GM12891 (cell line): Measurements from ENCODE around the gene SMARCA4.
A peak's percentile ranks its signal among the peaks of the same experiment; 100 is the strongest.

Source experiments
- DNase-seq: peaks from one replicate; pipeline ENCODE4 v3.0.0; 2011; ENCODE audit warnings: low spot score; ENCODE audit not compliant: insufficient read length
- FAIRE-seq: peaks from 2 replicates; lab custom pipeline; 2011; peaks lifted over from hg19 to GRCh38; lab: Jason Lieb, UNC
- PAX5 ChIP-seq: IDR thresholded peaks from 2 replicates; pipeline ENCODE4 v1.6.1; 2011; ENCODE audit warnings: low read length, moderate library complexity, mild to moderate bottlenecking; ENCODE audit not compliant: insufficient read depth, severe bottlenecking
- POLR2A ChIP-seq: IDR thresholded peaks from 2 replicates; pipeline ENCODE4 v1.6.1; 2011; ENCODE audit warnings: low read depth, low read length, control low read depth
- POLR2AphosphoS5 ChIP-seq: IDR thresholded peaks from 2 replicates; pipeline ENCODE4 v1.6.1; 2011; ENCODE audit warnings: low read depth, low read length, control low read depth
- POU2F2 ChIP-seq: IDR thresholded peaks from 2 replicates; pipeline ENCODE4 v1.6.1; 2011; ENCODE audit warnings: low read depth, mild to moderate bottlenecking, control low read depth, low read length, moderate library complexity
- SPI1 ChIP-seq: IDR thresholded peaks from 2 replicates; pipeline ENCODE4 v1.6.1; 2011; ENCODE audit warnings: low read depth, low read length, control low read depth
- TAF1 ChIP-seq: IDR thresholded peaks from 2 replicates; pipeline ENCODE4 v1.6.1; 2011; ENCODE audit warnings: low read depth, low read length, control low read depth

Gene SMARCA4

DNA sequence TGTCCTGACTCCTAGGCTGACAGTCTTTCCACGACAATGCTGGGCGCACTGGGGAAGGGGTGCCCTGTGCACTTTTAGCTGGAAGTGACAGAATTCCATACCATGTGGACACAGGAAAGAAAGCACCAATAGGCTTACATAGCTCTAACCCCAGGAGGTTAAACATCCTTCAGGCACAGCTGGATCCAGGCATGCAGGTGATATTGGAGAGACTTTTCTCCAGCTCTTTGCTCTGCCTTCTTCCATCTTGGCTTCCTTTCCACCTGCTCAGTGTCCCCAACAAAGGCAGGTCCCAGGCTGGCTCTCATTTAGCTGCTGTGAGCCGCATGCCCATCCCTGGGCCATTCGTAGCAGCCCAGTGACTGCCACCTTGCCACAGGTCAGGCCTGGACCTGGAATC lies 67.3 kb downstream of the SMARCA4 start:
- no peak for FAIRE-seq
- TF ChIP-seq POLR2AphosphoS5 (no peak), SPI1 (no peak), POU2F2 (no peak), TAF1 (no peak), PAX5 (no peak), POLR2A (no peak)
- DNase-seq: no peak

DNA sequence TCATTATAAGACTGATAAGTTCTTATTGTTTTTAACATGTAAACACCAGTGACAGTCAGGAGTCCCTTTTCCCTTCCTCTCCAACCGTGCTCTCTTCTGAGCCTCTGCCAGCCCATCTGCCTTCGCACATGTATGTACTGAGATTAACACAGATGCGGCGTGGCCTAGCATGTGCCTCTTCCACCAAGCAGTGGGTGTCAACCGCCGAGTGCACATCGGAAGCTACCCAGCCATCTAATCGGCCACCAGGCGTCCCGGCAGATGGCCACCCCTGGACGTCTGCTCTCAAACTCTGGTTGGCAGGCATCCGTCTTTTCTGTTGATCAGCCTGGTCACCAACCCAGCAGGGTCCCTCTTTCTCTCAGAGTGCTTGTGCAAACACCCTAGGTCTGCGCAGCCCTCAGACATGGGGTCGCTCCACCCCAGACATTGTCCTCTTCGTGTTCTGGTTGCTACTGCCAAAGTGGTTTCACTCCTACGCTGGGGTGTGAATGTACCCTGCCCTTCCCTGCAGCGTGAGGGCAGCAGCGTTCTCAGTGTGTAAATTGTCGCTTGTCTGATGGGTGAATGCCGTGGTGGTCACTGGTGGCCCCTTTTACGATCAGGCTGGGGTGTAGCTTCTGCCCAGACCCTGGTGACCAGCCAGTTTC lies 70.7 kb downstream of the SMARCA4 start:
- DNase-seq (no peak), FAIRE-seq (no peak)
- TF ChIP-seq SPI1 (no peak), POLR2A (no peak), TAF1 (no peak), PAX5 (no peak), POLR2AphosphoS5 (no peak)

DNA sequence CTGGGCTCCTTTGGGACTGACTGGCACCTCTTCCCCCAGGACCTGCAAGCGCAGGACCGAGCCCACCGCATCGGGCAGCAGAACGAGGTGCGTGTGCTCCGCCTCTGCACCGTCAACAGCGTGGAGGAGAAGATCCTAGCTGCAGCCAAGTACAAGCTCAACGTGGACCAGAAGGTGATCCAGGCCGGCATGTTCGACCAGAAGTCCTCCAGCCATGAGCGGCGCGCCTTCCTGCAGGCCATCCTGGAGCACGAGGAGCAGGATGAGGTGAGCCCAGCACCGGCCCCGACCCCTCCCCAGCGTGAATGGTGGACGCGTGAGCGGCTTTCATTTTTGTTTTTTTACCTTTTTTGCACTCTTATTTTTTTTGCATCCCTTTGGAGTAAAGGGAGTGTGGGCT lies 72.4 kb downstream of the SMARCA4 start:
- TF ChIP-seq PAX5 (no peak), SPI1 (no peak), TAF1 (no peak), POLR2AphosphoS5 (no peak), POLR2A (no peak), POU2F2 (no peak)
- DNase-seq: no peak
- no peak for FAIRE-seq

DNA sequence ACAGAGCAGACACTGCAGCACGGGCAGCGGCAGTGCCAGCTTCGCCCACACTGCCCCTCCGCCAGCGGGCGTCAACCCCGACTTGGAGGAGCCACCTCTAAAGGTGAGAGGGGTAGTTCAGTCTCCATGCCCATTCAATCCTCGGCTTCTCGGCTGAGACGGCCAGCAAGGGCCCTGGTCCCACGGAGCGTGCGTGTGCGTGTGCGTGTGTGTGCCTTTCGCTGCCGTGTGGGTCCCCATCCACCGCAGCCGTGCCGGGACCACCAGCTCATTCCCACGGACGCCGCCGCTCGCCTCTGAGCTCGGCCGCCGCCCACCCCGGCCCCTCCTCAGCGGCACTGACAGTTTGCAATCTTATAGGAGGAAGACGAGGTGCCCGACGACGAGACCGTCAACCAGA lies 72.9 kb downstream of the SMARCA4 start:
- no peak for DNase-seq
- TF ChIP-seq TAF1 (no peak), POU2F2 (no peak), PAX5 (no peak), SPI1 (no peak), POLR2AphosphoS5 (no peak), POLR2A (no peak)
- no peak for FAIRE-seq

DNA sequence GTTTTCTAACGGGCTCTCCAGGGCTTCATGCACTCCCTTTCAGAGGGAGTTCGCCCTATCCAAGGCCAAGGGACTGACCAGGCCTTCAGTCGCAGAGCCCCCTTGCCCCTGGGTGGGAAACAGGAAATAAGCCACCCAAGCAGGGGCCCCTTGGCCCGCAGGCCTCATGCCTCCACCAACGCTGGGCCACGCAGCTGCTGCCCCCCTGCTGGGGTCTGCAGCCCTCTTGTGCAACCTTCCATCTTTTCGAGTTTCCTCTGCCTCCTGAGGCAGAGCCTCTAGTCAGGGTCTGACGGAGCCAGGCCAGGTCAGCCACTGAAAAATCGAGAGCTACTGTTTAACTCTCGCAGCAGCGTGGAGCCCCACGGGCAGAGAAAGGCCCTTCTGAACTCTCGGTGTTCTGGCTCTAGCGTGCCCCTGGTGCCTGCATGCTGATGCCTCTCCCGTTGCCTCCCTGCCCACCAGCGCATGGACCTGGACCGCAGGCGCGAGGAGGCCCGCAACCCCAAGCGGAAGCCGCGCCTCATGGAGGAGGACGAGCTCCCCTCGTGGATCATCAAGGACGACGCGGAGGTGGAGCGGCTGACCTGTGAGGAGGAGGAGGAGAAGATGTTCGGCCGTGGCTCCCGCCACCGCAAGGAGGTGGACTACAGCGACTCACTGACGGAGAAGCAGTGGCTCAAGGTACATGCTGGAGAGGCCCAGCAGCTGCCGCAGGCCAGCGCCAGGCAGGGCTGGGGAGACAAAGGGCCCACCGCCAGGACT lies 73.8 kb downstream of the SMARCA4 start:
- TF ChIP-seq TAF1 (no peak), POLR2AphosphoS5 (no peak), POU2F2 (no peak), SPI1 (no peak), PAX5 (no peak), POLR2A (no peak)
- DNase-seq (no peak), FAIRE-seq (no peak)

DNA sequence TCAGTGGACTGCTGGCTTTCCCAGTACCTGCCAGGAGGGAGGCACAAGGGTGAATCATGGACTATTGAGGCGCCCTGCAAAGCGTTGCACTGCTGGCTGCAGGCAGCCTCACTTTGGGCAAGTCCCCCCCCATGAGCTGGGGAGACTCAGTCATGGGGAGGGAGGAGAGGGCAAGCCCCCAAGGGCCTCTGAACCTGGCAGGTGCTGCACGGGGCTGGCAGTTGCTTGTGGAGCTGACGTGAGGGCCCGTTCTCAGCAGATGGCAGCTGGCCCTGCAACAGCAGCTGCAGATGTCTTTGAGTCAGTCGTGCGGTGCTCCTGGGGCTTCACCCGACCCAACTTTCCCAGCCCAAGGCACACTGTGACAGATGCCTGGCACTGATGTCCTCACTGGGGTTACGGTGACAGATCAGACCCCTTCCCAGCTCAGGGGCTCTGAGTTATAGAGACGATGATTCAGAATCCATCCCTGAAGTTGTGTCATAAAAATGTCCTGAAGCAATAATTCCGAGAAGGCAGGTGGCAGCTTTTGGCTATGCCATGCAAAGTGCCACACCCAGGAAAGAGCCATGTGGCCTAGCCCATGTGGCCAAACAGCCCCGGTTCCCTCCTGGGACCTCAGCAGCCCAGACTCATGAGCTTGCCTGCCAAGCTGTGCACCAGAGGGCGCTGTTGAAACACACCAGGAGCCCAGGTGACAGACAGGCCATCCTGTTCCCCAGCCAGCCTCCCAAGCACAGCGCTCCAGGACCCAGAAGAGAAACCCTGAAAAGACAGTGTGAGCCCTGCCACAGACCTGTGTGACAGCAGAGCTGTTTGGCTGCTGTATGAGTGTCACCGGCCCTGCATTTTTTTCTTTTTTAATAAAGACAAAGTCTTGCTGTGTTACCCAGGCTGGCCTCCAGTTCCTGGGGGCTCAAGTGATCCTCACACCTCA lies 74.9 kb downstream of the SMARCA4 start:
- TF ChIP-seq POLR2A (0 out of 2 replicates have a peak, but pooled peaks have one; percentile 22), POLR2AphosphoS5 (no peak), POU2F2 (peak; percentile 29; the same call in 1 of the 2 replicates), TAF1 (no peak)
- DNase-seq (peak; percentile 92), FAIRE-seq (peak; percentile 88)

DNA sequence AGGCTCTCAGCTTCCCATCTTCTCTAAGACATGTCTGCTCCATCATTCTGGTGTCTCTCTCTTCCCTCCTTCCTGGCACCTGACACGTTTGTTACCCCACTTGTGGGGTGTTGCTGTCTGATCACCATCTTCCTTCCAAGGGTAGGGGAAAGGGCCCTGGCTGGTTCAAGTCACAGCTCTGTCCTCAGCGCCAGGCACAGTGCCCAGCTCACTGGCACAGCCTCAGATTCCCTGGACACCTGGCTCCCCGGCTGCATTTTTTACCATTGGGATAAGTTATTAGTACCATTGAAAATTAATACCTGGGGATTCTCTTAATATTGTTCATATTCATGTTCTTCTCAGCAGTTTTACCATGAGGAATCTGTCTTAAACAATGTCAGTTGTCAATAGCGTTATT lies 77.7 kb downstream of the SMARCA4 start:
- TF ChIP-seq TAF1 (no peak), POLR2A (no peak), POLR2AphosphoS5 (no peak), POU2F2 (no peak), PAX5 (no peak), SPI1 (no peak)
- DNase-seq (no peak), FAIRE-seq (no peak)

DNA sequence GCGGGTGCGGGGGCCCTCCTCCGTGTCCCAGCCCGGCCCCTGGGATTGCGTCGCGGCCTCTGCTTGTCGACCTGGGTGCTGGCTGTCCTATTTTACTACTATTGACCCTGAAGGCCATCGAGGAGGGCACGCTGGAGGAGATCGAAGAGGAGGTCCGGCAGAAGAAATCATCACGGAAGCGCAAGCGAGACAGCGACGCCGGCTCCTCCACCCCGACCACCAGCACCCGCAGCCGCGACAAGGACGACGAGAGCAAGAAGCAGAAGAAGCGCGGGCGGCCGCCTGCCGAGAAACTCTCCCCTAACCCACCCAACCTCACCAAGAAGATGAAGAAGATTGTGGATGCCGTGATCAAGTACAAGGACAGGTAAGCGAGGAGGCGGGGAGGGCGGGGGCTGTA lies 80.4 kb downstream of the SMARCA4 start:
- no peak for DNase-seq
- FAIRE-seq: no peak
- TF ChIP-seq TAF1 (no peak), POU2F2 (no peak), SPI1 (no peak), POLR2AphosphoS5 (no peak), PAX5 (no peak), POLR2A (no peak)

DNA sequence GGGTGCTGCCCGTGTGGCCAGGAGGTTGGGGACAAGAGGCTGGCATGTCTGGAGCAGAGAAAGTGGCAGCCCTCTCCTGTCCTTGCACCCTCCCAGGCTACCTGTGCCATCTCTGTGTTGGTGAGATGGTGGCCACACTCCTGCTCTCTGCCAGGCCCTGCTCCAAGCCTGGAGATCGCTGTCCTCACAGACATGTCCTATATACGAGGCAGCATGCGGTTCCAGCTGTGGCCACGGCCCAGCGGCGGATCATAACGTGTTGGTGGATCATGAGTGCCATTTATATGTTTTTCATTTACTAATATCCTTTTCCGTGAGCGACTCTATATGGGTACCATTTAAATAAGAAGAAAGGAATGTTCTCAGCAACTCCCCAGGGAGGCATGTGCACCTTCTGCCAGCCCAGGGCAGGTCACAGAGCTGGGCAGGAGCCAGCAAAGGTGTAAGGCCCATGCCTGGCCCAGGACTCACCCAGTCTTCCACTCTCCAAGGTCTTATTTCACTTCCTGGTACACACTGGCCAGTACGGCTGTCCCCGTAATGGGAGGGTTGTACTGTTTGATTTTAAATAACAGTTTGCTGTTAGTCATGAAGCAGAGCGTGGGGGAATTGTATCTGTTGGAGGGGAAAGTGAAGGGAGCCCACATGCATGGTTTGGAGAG lies 81.3 kb downstream of the SMARCA4 start:
- no peak for TF ChIP-seq POU2F2
- TF ChIP-seq POLR2AphosphoS5: no peak
- no peak for TF ChIP-seq POLR2A
- no peak for TF ChIP-seq PAX5
- no peak for TF ChIP-seq TAF1
- no peak for TF ChIP-seq SPI1

More for the DNA sequence above, 81.3 kb downstream of the SMARCA4 start:
- DNase-seq (no peak), FAIRE-seq (no peak)
